Bronchial epithelial cell (primary cell): Measurements from ENCODE around the gene AGO3. TPM values are rescaled to one million over a fixed set of nuclear protein-coding genes. Genes with fewer than 3 reads are reported as not detected.

ENCODE experiments used
- DNase-seq: peaks from one replicate; pipeline ENCODE4 v3.0.0-alpha.2; 2010; ENCODE audit warnings: low read depth
- FAIRE-seq: peaks from 2 replicates; lab custom pipeline; 2011; peaks lifted over from hg19 to GRCh38; lab: Jason Lieb, UNC
- H3K27me3 ChIP-seq: 2 replicates; pipeline ENCODE4 v1.5.1; 2011; ENCODE audit warnings: low read length; ENCODE audit not compliant: control insufficient read depth, insufficient read depth
- H3K36me3 ChIP-seq: 2 replicates; pipeline ENCODE4 v1.5.1; 2011; ENCODE audit warnings: low read length; ENCODE audit not compliant: control insufficient read depth, insufficient read depth
- H3K4me3 ChIP-seq: 2 replicates; pipeline ENCODE4 v1.5.1; 2011; ENCODE audit warnings: mild to moderate bottlenecking, low read depth, low read length, control low read depth
- CTCF ChIP-seq: IDR thresholded peaks from 2 replicates; pipeline ENCODE4 v1.5.1; 2011; ENCODE audit warnings: mild to moderate bottlenecking, moderate library complexity, low read length, control low read depth, inconsistent platforms; ENCODE audit not compliant: insufficient read depth, severe bottlenecking
- total RNA-seq: library from RNA; depleted of rRNA; stranded (reverse); fragments of >200 nt; gene quantifications from 2 replicates; pipeline ENCODE4 v1.2.1, GENCODE V29; 2014

AGO3 gene
- total RNA-seq, 1 donor from 2014 or later = 9.5 TPM

GRCh38 chr1:36095760-36096405 is 165.0 kb downstream of the AGO3 start:
- H3K36me3 ChIP-seq = peaks cover 31% of the 10 kb centered on the region
- H3K27me3 ChIP-seq = no peaks in the 10 kb centered on the region
- no peak for DNase-seq
- TF ChIP-seq CTCF = no peak
- H3K4me3 ChIP-seq = no peak overlapping the region
- FAIRE-seq = peak; percentile 79

DNA sequence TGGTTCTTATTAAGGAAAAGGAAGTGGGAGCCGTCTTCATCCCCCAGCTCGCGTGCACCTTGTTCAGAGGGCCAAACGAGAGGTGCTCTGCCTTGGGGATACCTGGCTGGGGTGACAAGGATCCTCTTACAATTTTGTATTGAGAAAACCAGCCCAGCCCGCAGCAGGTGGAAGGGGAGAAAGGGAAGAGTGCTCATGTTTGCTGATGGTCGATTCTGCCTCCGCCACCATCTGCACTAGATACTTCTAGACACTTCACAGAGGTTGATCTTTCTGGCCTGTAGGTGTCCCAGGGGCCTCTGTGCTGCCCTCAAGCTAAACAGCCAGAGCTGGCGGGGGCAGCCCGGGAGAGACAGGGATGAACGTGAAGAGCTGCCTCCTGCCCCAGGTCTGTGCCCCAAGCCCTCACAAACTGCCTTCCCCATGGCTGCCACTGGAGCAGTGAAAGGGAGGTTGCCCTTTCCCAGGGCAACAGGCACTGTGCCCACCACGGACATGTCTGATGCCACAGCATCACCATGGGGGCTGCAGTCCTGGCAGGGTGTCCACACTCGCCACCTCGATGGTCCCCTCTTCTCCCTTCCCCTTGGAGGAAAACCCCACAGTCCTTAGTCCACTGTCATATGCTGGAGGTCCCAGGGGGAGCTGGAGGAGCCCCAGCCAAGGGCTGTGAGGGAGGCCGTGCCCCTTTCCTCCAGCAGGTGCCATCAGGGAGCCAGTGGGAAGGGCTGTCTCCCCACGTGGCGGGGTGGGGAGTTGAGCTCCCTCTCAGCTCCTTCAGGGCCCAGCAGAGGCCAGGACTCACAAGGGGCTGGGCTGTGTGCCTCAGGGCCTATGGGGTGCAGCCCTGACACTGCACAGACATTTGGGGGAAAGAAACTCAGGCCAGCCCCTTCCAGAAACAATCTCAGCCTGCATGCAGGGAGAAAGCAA is 165.9 kb downstream of the AGO3 start:
- no peak for DNase-seq
- TF ChIP-seq CTCF = peak; percentile 28
- no peak for FAIRE-seq
- Histone ChIP-seq H3K4me3 (no peak overlapping the region), H3K27me3 (no peaks in the 10 kb centered on the region), H3K36me3 (peaks cover 24% of the 10 kb centered on the region)

DNA sequence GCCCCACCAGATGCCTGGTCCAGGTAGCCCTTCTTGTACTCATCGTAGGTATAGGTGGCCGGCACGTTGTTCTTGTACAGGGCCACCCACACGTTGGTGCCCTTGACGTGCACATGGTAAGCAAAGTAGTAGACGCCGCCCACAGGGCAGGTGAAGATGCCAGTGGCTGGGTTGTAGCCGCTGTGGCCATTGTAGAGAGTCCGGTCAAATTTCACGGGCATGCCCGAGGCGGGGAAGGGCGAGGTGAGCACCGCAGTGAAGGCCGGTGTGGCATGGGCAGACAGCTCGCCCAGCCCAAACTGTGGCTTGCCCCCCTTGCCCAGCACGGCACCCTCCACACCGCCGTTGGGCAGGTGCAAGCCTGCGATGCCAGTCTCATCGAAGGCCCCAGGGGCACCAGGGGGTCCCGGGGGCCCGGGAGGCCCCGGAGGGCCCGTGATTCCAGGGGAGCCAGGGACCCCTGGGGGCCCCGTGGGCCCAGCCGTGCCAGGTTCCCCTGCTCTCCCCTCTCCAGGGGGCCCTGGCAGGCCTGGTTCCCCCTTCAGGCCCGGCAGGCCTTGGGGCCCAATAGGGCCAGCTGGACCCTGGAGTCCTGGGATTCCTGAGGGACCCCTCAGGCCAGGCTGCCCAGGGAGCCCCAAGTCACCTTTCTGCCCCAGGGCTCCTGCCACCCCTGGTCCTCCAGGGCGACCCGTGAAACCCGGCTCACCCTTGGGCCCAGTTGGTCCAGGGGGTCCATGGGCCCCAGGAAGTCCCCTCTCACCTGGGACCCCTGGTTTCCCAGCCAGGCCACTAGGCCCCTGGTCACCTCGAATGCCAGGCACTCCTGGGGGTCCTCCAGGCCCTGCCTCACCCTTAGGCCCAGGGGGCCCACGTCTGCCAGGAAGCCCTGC is 167.0 kb downstream of the AGO3 start:
- no peak for DNase-seq
- TF ChIP-seq CTCF = no peak
- H3K4me3 ChIP-seq = no peak overlapping the region
- no peaks in the 10 kb centered on the region for H3K27me3 ChIP-seq
- FAIRE-seq = no peak
- H3K36me3 ChIP-seq = peaks cover 17% of the 10 kb centered on the region

- FAIRE-seq (no peak), DNase-seq (no peak)
- no peak for TF ChIP-seq CTCF
- peaks cover 9% of the 10 kb centered on the region for H3K36me3 ChIP-seq
- H3K27me3 ChIP-seq = no peaks in the 10 kb centered on the region
- H3K4me3 ChIP-seq = no peak overlapping the region
These were observed 167.9 kb downstream of the AGO3 start for GRCh38 chr1:36098650-36099365.

DNA sequence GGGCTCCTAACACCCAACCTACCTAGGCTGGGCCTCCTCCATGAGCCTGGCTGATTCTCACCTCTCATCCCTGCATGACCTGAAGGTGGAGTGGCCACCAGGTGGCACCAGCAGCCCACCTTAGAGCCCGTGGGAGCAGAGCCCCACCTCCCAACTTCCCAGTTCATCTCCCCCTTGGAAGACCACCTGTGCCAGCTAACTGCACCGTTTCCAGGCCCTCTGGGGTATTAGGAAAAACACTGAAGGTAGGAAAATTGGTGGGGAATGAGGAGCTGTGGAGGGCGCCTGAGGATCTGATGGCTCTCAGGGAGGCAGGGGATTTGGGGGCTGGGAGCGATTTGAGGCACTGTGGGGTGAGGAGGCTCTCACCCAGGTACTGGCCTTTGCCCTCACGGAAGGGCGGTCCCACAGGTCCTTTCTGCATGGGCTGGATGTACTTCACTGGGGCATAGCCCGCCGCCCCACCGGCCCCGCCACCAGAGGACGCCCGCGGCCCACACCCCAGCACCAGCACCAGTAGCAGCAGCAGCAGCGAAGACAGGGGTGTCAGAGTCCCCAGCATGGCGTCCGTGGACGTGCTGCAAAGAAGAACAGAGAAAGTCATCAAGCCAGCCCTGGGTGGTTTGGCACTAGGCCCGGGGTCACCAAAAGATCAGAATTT is 168.9 kb downstream of the AGO3 start:
- Histone ChIP-seq H3K27me3 (no peaks in the 10 kb centered on the region), H3K36me3 (peaks cover 1% of the 10 kb centered on the region), H3K4me3 (no peak overlapping the region)
- DNase-seq (peak; percentile 49), FAIRE-seq (peak; percentile 82)
- TF ChIP-seq CTCF = peak; percentile 85
